ENCODE results near the gene EZR.

EZR gene

GRCh38 chr6:158780246-158780884 is 38.8 kb downstream of the EZR start:
- in situ Hi-C loops (cut with MboI; ENCODE audit: low sequenced_read_pairs): no loop called here

DNA sequence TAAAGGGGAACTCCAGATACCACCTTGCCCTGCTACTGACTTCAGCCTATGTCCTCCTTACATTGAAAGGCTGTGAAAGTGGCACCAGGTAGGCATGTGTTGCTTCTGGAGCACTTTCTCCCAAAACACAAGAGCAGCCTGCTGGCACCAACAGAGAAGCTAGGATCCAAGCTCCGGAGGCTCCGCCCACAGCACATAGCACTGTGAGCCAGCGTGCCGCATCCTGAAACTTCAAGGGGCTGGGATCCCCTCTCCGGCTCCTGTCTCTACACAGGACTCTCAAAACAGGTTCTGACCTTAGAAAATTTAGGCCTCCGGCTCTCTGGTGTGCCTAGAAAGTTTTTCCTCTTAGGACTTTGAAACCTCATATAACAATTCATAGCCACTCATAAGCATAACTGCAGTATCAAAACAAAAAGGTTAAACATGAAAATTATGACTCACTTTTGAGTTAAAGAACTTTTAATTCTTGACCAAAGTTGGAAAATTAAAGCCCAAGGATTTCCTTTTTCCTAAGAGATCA is 41.1 kb downstream of the EZR start:
- in situ Hi-C loops (cut with MboI; ENCODE audit: low sequenced_read_pairs): no loop called here

DNA sequence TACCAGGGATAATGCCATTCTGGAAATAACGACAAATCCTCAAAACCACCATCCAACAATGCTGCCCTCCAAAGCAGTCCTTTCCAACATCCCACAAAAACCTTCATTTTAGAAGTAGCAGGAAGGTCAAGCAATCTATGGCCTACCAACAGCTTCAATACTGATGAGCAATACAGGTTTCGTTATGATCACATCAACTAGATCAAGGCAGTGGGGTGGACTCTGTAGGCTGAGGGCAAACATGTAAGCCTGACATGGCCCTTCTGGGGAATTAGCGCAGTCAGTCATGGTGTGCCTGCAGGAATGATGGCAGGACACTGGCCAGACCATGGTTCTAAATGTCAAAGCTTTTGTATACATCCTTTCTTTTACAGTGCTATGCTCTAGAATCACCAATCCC is 41.7 kb downstream of the EZR start:
- in situ Hi-C loops (cut with MboI; ENCODE audit: low sequenced_read_pairs): no loop called here

DNA sequence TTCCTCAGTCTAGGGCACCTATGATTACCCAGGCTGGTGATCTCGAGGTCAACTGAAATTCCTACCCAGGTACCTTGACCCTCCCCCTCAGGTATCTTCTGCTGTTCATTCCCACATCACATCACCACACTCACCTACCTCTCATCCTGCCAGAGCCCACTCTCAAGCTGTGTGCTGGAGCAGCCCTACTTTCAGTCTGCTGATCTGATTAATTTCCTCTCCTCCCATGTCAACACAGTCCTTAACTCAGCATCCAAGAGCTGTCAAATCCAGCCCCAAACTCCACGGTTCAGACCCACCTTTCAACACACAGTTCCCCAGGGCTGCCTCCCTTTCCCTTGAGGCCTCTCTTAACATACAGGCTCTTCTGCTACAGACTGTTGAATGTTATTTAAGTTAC is 42.4 kb downstream of the EZR start:
- in situ Hi-C loops (cut with MboI; ENCODE audit: low sequenced_read_pairs): no loop called here

GRCh38 chr6:158775832-158776231 is 43.3 kb downstream of the EZR start:
- in situ Hi-C loops (cut with MboI; ENCODE audit: low sequenced_read_pairs): no loop called here

GRCh38 chr6:158774717-158775449 is 44.3 kb downstream of the EZR start:
- in situ Hi-C loops (cut with MboI; ENCODE audit: low sequenced_read_pairs): no loop called here

GRCh38 chr6:158773581-158774449 is 45.4 kb downstream of the EZR start:
- in situ Hi-C loops (cut with MboI; ENCODE audit: low sequenced_read_pairs): no loop called here

GRCh38 chr6:158772851-158773371 is 46.3 kb downstream of the EZR start:
- in situ Hi-C loops (cut with MboI; ENCODE audit: low sequenced_read_pairs): no loop called here

- in situ Hi-C loops (cut with MboI; ENCODE audit: low sequenced_read_pairs): no loop called here
Measured at GRCh38 chr6:158772172-158772571, 47.0 kb downstream of the EZR start.

DNA sequence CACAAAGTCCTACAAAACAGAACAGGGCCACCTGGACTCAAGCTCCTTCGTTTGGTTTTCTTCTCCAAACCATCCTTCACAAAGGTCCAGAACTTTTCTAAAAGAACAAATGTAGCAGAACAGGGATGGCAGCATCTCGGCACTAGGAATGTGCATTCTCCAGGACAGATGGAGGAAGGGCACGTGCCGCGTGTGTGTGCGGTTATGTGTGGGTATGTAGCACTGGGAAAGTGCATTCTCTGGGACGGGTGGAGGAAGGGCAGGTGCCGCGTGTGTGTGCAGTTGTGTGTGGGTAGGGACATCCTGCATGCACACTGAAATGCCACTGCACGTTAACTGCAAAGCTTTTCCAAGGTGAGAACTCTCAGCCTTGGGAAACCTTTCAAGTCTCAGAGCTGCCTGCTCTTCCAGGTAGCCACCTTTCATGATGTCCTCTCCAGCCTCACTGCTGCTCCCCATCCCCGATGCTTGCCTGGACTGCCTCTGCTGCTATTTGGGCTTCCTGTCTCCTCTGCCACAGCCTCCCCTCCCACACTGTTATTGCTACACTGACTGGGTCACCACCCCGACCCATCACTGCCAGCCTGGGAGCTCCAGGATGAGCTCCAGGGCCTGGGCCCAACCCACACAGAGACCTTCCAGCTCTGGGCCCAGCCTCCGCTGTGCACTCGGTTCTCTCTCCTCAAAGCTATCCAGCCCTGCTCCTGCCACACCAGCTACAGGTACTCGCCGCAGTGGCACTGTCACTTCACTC is 47.6 kb downstream of the EZR start:
- in situ Hi-C loops (cut with MboI; ENCODE audit: low sequenced_read_pairs): no loop called here

GRCh38 chr6:158770533-158771330 is 48.4 kb downstream of the EZR start:
- in situ Hi-C loops (cut with MboI; ENCODE audit: low sequenced_read_pairs): no loop called here

DNA sequence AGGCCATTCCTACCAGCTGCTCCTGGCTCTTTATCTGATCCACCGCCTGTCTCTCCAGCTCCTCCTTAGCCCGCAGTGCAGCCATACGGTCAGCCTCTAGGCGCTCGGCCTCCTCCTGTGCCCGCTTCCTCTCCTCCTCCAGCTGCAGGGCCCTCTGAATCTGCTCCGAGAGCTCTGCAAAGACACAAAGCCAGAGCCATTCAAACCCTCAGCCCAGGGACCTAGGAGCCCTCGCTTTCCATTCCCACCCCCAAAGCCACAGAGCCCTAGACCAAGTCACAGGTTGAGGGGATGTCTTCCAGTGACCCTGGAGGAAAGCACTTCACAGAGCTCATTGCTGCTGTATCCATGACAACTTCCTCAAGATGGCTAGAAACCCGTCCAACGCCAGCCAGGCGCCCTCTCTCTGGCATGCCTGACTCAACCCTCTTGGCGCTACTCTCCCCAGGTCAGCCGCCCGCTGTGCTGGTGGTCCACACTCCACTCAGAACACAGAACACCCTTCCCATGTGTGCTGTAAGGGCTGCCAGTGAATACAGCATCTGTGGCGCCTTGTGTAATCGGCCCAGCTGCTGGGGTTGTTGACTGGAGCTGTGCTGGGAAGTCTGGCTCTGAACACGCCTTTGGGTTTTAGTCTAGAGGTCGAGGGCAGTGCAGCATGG is 49.3 kb downstream of the EZR start:
- in situ Hi-C loops (cut with MboI; ENCODE audit: low sequenced_read_pairs): no loop called here

DNA sequence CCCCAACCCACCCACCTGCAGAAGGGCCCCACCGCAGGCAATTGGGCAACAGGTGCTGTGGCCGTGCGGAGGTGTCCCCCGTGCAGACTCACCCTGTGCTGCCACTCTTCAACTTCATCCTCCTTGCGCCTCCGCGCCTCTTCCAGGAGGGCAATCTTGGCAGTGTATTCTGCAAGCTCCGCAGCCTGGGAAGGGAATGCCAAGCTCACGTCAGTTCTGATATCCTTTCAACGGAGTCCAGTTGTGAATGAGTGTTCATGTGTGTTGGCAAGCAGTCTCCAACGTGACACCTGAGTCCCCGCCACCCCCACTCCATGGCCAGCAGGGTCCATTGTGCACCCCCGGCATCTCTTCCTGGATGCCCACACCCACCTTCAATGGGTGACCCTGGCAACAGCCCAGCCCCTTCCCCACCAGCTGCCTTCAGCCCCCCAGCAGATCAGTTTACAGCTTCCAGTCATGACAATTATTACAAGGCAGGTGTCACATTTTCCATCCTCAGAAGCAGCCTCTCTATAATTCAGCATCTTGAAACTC is 49.9 kb downstream of the EZR start:
- in situ Hi-C loops (cut with MboI; ENCODE audit: low sequenced_read_pairs): no loop called here

GRCh38 chr6:158768436-158768835 is 50.7 kb downstream of the EZR start:
- in situ Hi-C loops (cut with MboI; ENCODE audit: low sequenced_read_pairs): no loop called here

- in situ Hi-C loops (cut with MboI; ENCODE audit: low sequenced_read_pairs): no loop called here
Measured at GRCh38 chr6:158767709-158768108, 51.5 kb downstream of the EZR start.

GRCh38 chr6:158766621-158767455 is 52.3 kb downstream of the EZR start:
- in situ Hi-C loops (cut with MboI; ENCODE audit: low sequenced_read_pairs): no loop called here

DNA sequence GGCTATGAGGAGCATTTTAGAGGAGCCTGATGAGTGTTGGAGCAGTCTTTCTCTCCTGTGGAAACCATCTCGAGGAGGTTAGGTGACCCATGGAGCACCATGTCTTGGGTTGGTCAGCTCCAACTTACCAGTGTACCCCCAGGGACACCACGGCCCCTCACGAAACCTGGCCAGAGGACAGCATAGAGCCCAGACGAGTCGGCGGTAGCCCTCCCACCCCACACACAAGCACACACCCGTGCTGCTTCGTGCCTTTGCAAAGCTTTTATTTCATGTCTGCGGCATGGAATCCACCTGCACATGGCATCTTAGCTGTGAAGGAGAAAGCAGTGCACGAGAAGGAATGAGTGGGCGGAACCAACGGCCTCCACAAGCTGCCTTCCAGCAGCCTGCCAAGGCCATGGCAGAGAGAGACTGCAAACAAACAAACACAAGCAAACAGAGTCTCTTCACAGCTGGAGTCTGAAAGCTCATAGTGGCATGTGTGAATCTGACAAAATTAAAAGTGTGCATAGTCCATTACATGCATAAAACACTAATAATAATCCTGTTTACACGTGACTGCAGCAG is 53.6 kb downstream of the EZR start:
- in situ Hi-C loops (cut with MboI; ENCODE audit: low sequenced_read_pairs): no loop called here

DNA sequence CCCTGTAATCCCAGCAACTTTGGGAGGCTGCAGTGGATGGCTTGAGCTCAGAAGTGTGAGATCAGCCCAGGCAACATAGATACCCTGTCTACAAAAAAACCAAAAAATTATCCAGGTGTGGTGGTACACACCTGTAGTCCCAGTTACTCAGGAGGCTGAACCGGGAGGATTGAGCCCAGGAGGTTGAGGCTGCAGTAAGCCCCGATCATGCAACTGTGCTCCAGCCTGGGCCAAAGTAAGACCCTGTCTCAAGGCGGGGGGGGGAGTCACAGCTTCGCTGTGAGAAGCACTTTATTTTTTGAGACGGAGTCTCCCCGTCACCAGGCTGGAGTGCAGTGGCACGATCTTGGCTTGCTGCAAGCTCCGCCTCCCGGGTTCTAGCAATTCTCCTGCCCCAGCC is 54.2 kb downstream of the EZR start:
- in situ Hi-C loops (cut with MboI; ENCODE audit: low sequenced_read_pairs): no loop called here

Data from HL-60/S4 treated with phorbol 12-myristate 13-acetate at 8.2 ng/mL for 4 days and 3 days (cell line).